ENCODE results near the gene TBC1D2.

The TBC1D2 gene

DNA sequence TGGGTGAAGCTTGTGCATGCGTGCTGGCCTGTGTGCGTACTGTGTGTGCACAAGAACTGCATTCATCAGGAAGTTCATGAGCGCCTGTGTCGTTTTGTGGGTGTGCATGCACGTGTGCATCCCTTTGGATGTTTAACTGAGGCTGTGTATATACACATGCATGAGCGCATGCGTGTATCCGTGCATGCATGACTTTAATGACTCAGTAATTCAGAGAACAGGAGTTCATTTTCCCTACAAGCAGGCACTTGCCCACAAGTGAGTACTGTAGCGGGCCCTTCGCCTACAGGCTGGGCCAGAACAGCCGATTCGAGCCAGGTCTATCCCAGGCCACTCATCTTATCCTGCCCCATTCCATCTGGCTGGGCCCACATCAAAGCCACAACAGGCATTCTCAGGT lies 92.8 kb downstream of the TBC1D2 start:
- Histone ChIP-seq H3K79me2 (ENCODE audit: insufficient read depth, low read length) (no peaks in the 10 kb centered on the region), H2AFZ (ENCODE audit: low read length) (no peak overlapping the region), H3F3A (ENCODE audit: insufficient read depth, low read length) (no peaks in the 10 kb centered on the region), H3K9me2 (ENCODE audit: low read depth, low read length) (no peaks in the 10 kb centered on the region), H3K9me3 (ENCODE audit: low read length) (no peaks in the 10 kb centered on the region), H3K9ac (ENCODE audit: low read length) (no peak overlapping the region), H3K4me3 (ENCODE audit: low read depth, low read length, poor library complexity, severe bottlenecking) (no peak overlapping the region), H3K27me3 (ENCODE audit: insufficient read depth, low read length) (no peaks in the 10 kb centered on the region), H4K20me1 (ENCODE audit: insufficient read depth, low read length) (no peaks in the 10 kb centered on the region), H3K4me2 (ENCODE audit: low read length) (no peak overlapping the region), H3K4me1 (ENCODE audit: insufficient read depth, low read length, severe bottlenecking) (no peaks in the 10 kb centered on the region), H3K36me3 (ENCODE audit: insufficient read depth, low read length) (no peaks in the 10 kb centered on the region), H3K27ac (ENCODE audit: low read depth, low read length, poor library complexity, severe bottlenecking) (no peak overlapping the region)
- no peak for TF ChIP-seq EZH2 (IDR thresholded peaks at IDR 0.05; ENCODE audit: borderline replicate concordance, low read length)
- TF ChIP-seq CTCF (IDR thresholded peaks at IDR 0.05; ENCODE audit: low read length), result no peak

GRCh38 chr9:98161851-98162250 lies 93.6 kb downstream of the TBC1D2 start:
- TF ChIP-seq CTCF (IDR thresholded peaks at IDR 0.05; ENCODE audit: low read length), result no peak
- no peak for TF ChIP-seq EZH2 (IDR thresholded peaks at IDR 0.05; ENCODE audit: borderline replicate concordance, low read length)
- Histone ChIP-seq H3K9me3 (ENCODE audit: low read length) (no peaks in the 10 kb centered on the region), H3K79me2 (ENCODE audit: insufficient read depth, low read length) (no peaks in the 10 kb centered on the region), H2AFZ (ENCODE audit: low read length) (no peak overlapping the region), H3K27ac (ENCODE audit: low read depth, low read length, poor library complexity, severe bottlenecking) (no peak overlapping the region), H4K20me1 (ENCODE audit: insufficient read depth, low read length) (no peaks in the 10 kb centered on the region), H3K4me3 (ENCODE audit: low read depth, low read length, poor library complexity, severe bottlenecking) (no peak overlapping the region), H3K9ac (ENCODE audit: low read length) (no peak overlapping the region), H3K9me2 (ENCODE audit: low read depth, low read length) (no peaks in the 10 kb centered on the region), H3K4me1 (ENCODE audit: insufficient read depth, low read length, severe bottlenecking) (no peaks in the 10 kb centered on the region), H3F3A (ENCODE audit: insufficient read depth, low read length) (no peaks in the 10 kb centered on the region), H3K36me3 (ENCODE audit: insufficient read depth, low read length) (no peaks in the 10 kb centered on the region), H3K27me3 (ENCODE audit: insufficient read depth, low read length) (no peaks in the 10 kb centered on the region), H3K4me2 (ENCODE audit: low read length) (no peak overlapping the region)

DNA sequence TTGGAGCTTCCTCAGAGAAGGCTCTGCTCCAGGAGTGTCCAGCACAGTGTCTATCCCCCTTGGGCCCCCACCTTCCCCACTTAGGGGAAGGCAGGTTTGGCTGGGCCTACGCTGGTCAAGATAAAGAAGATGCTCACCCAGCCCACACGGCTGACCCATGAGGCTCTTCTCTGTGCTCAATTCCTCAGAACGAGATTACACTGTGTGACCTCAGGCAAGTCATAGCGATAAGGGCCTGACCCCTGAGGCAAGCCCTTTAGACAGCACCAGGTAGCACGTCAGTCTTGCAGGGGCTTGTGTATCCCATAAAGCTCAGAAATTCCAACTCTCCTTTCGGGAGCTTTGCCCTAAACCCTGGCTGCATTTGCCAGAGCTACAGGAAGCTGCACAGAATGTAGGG lies 95.7 kb downstream of the TBC1D2 start:
- TF ChIP-seq EZH2 (IDR thresholded peaks at IDR 0.05; ENCODE audit: borderline replicate concordance, low read length), result no peak
- no peak for TF ChIP-seq CTCF (IDR thresholded peaks at IDR 0.05; ENCODE audit: low read length)
- no peaks in the 10 kb centered on the region for H3K79me2 ChIP-seq (ENCODE audit: insufficient read depth, low read length)
- no peak overlapping the region for H2AFZ ChIP-seq (ENCODE audit: low read length)
- no peaks in the 10 kb centered on the region for H3K4me1 ChIP-seq (ENCODE audit: insufficient read depth, low read length, severe bottlenecking)
- no peaks in the 10 kb centered on the region for H3K27me3 ChIP-seq (ENCODE audit: insufficient read depth, low read length)
- H3F3A ChIP-seq (ENCODE audit: insufficient read depth, low read length), result no peaks in the 10 kb centered on the region
- no peak overlapping the region for H3K27ac ChIP-seq (ENCODE audit: low read depth, low read length, poor library complexity, severe bottlenecking)
- H3K9me3 ChIP-seq (ENCODE audit: low read length), result no peaks in the 10 kb centered on the region
- no peak overlapping the region for H3K4me3 ChIP-seq (ENCODE audit: low read depth, low read length, poor library complexity, severe bottlenecking)
- H3K9ac ChIP-seq (ENCODE audit: low read length), result no peak overlapping the region
- H3K9me2 ChIP-seq (ENCODE audit: low read depth, low read length), result no peaks in the 10 kb centered on the region
- H3K36me3 ChIP-seq (ENCODE audit: insufficient read depth, low read length), result no peaks in the 10 kb centered on the region
- H3K4me2 ChIP-seq (ENCODE audit: low read length), result no peak overlapping the region
- H4K20me1 ChIP-seq (ENCODE audit: insufficient read depth, low read length), result no peaks in the 10 kb centered on the region
